Left cardiac atrium (tissue), 4 donors: ENCODE measurements around the gene CHRNA7. TPM values are rescaled to one million over a fixed set of nuclear protein-coding genes. Genes with fewer than 3 reads are reported as not detected.
"Not testable (repeated sequence)": the region's sequence is repeated elsewhere in the genome, so short reads cannot be mapped to it uniquely, and the experiment has no call there.

Experiments used
- ATAC-seq, 2 donors: fragments of 200-7000 bp; cut with Tn5 transposase; one replicate each; pipeline ENCODE4 v1.9.1; 2020; ENCODE audit warnings: mild to moderate bottlenecking in 2 of 2, moderate library complexity in 2 of 2
- DNase-seq: peaks from one replicate; pipeline ENCODE4 v3.0.0-alpha.2; 2020
- intact Hi-C, 2 donors: fragments of 100-400 bp; cut with DNase I; formaldehyde crosslinking; loops; one replicate each; pipeline versions ENCODE4 v1.14.1 to v1.15.1; 2022 to 2023
- total RNA-seq, 2 donors: library from RNA; stranded (reverse); fragmentation: NEBNext Ultra II Directional; extraction: Animal tissue kit (Norgen Biotek cat#: 25700); gene quantifications; one replicate each; pipeline ENCODE4 v1.2.1, GENCODE V29; 2021
- donor health status: DM: no; HTN: yes; CAD: no.
- donor health status: DM: no; HTN: yes; CAD: no; lungs with severe emphysema.
- donor health status: DM: yes; HTN: yes; CAD: no.
- donor health status: Dilated cardiomyopathy.

The CHRNA7 gene
- total RNA-seq, 2 donors from 2014 or later, result 0.77 to 1.5 TPM

- no peak for DNase-seq
- intact Hi-C loops, result no loop called here
- no peak for ATAC-seq
Observed at GRCh38 chr15:32112101-32112500, 81.8 kb downstream of the CHRNA7 start.

- no peak for DNase-seq
- ATAC-seq, result no peak
- intact Hi-C loops, result no loop called here
Observed at GRCh38 chr15:32113224-32113623, 82.9 kb downstream of the CHRNA7 start.

- no peak for ATAC-seq
- DNase-seq, result no peak
- intact Hi-C loops, result no loop called here
Observed at GRCh38 chr15:32117122-32117521, 86.8 kb downstream of the CHRNA7 start.

GRCh38 chr15:32119286-32119685 is 89.0 kb downstream of the CHRNA7 start:
- intact Hi-C loops, result no loop called here
- ATAC-seq (no peak), DNase-seq (no peak)

- DNase-seq, result no peak
- intact Hi-C loops, result no loop called here
- no peak for ATAC-seq
Observed at GRCh38 chr15:32119694-32120330, 89.5 kb downstream of the CHRNA7 start.

GRCh38 chr15:32120577-32121383 is 90.5 kb downstream of the CHRNA7 start:
- DNase-seq (no peak), ATAC-seq (no peak)
- intact Hi-C loops, result no loop called here

- intact Hi-C loops, result no loop called here
- no peak for ATAC-seq
- no peak for DNase-seq
Observed at GRCh38 chr15:32121384-32121695, 91.0 kb downstream of the CHRNA7 start.

- DNase-seq (no peak), ATAC-seq (no peak)
- intact Hi-C loops, result no loop called here
Observed at GRCh38 chr15:32122013-32122412, 91.7 kb downstream of the CHRNA7 start.

- intact Hi-C loops, result no loop called here
- ATAC-seq (no peak), DNase-seq (no peak)
Observed at GRCh38 chr15:32123473-32123872, 93.2 kb downstream of the CHRNA7 start.

- intact Hi-C loops, result no loop called here
- DNase-seq (no peak), ATAC-seq (no peak)
Observed at GRCh38 chr15:32124726-32125125, 94.4 kb downstream of the CHRNA7 start.

GRCh38 chr15:32125595-32125994 is 95.3 kb downstream of the CHRNA7 start:
- ATAC-seq, result no peak

GRCh38 chr15:32129815-32130214 is 99.5 kb downstream of the CHRNA7 start:
- DNase-seq, result no peak
- intact Hi-C loops, result no loop called here
- ATAC-seq, result no peak

More at GRCh38 chr15:32125595-32125994, 95.3 kb downstream of the CHRNA7 start:
- intact Hi-C loops, result no loop called here
- no peak for DNase-seq

GRCh38 chr15:32130823-32131222 is 100.5 kb downstream of the CHRNA7 start:
- no peak for ATAC-seq

GRCh38 chr15:32131803-32132202 is 101.5 kb downstream of the CHRNA7 start:
- ATAC-seq, result no peak
- DNase-seq, result no peak
- intact Hi-C loops, result no loop called here

More at GRCh38 chr15:32130823-32131222, 100.5 kb downstream of the CHRNA7 start:
- no peak for DNase-seq
- intact Hi-C loops, result no loop called here

GRCh38 chr15:32132859-32133258 is 102.5 kb downstream of the CHRNA7 start:
- no peak for ATAC-seq
- DNase-seq, result no peak
- intact Hi-C loops, result no loop called here

GRCh38 chr15:32134842-32135241 is 104.5 kb downstream of the CHRNA7 start:
- ATAC-seq, result no peak
- intact Hi-C loops, result no loop called here

GRCh38 chr15:32135335-32135734 is 105.0 kb downstream of the CHRNA7 start:
- ATAC-seq, result no peak
- DNase-seq, result no peak
- intact Hi-C loops, result no loop called here

More at GRCh38 chr15:32134842-32135241, 104.5 kb downstream of the CHRNA7 start:
- no peak for DNase-seq

GRCh38 chr15:32145512-32145911 is 115.2 kb downstream of the CHRNA7 start:
- DNase-seq, ATAC-seq, intact Hi-C loops: not testable (repeated sequence)

- DNase-seq, result no peak
- no peak for ATAC-seq
- intact Hi-C loops, result no loop called here
Observed at GRCh38 chr15:32148833-32149555, 118.7 kb downstream of the CHRNA7 start.

- no peak for DNase-seq
- intact Hi-C loops, result no loop called here
- ATAC-seq, result no peak
Observed at GRCh38 chr15:32152574-32152973, 122.3 kb downstream of the CHRNA7 start.
